ENCODE results near the gene SHPK. TPM values are rescaled to one million over a fixed set of nuclear protein-coding genes. Genes with fewer than 3 reads are reported as not detected.

Gene SHPK
- total RNA-seq, 2 donors from 2014 or later, result 35.2 to 46.4 TPM

- H3K4me3 ChIP-seq (ENCODE audit: low read length), result no peak overlapping the region
- H3K27ac ChIP-seq (ENCODE audit: low read depth, low read length), result no peak overlapping the region
- H3K36me3 Mint-ChIP-seq (ENCODE audit: low read depth), result peaks cover 41% of the 10 kb centered on the region
- peak; percentile 93 for DNase-seq
- no peak overlapping the region for H3K9ac ChIP-seq (ENCODE audit: extremely low read depth, low read length, poor library complexity, severe bottlenecking)
- H3K36me3 ChIP-seq (ENCODE audit: control insufficient read depth, insufficient read depth, low read length), result peaks cover 26% of the 10 kb centered on the region
- no peaks in the 10 kb centered on the region for H3K27me3 Mint-ChIP-seq (ENCODE audit: insufficient read depth)
- WGBS, 2 experiments (ENCODE audit: insufficient coverage in 1 of 2, insufficient read length in 1 of 2), result 74 to 78% methylated on average over 16 to 20 of the region's 20 CpGs
- no peak overlapping the region for H3K4me3 Mint-ChIP-seq
- peak overlapping the region; percentile 68 for H3K27ac Mint-ChIP-seq
- no peaks in the 10 kb centered on the region for H3K27me3 ChIP-seq (ENCODE audit: control insufficient read depth, insufficient read depth, low read length, poor library complexity, severe bottlenecking)
- peak; percentile 76 for TF ChIP-seq CTCF (conservative IDR thresholded peaks at IDR 0.05)
- H3K4me1 Mint-ChIP-seq, result no peaks in the 10 kb centered on the region
- no peaks in the 10 kb centered on the region for H3K9me3 Mint-ChIP-seq
- no peaks in the 10 kb centered on the region for H3K4me1 ChIP-seq (ENCODE audit: control insufficient read depth, insufficient read depth, low read length)
- no peaks in the 10 kb centered on the region for H3K9me3 ChIP-seq (ENCODE audit: control insufficient read depth, low read length)
Observed at GRCh38 chr17:3647769-3648555, 11.9 kb upstream of the SHPK start.

- Mint-ChIP-seq H3K9me3 (no peaks in the 10 kb centered on the region), H3K27ac (peak overlapping the region; percentile 68), H3K36me3 (ENCODE audit: low read depth) (peaks cover 41% of the 10 kb centered on the region), H3K4me3 (no peak overlapping the region), H3K27me3 (ENCODE audit: insufficient read depth) (no peaks in the 10 kb centered on the region), H3K4me1 (no peaks in the 10 kb centered on the region)
- Histone ChIP-seq H3K27ac (ENCODE audit: low read depth, low read length) (no peak overlapping the region), H3K36me3 (ENCODE audit: control insufficient read depth, insufficient read depth, low read length) (peaks cover 26% of the 10 kb centered on the region), H3K9me3 (ENCODE audit: control insufficient read depth, low read length) (no peaks in the 10 kb centered on the region), H3K9ac (ENCODE audit: extremely low read depth, low read length, poor library complexity, severe bottlenecking) (no peak overlapping the region), H3K4me3 (ENCODE audit: low read length) (no peak overlapping the region), H3K27me3 (ENCODE audit: control insufficient read depth, insufficient read depth, low read length, poor library complexity, severe bottlenecking) (no peaks in the 10 kb centered on the region), H3K4me1 (ENCODE audit: control insufficient read depth, insufficient read depth, low read length) (no peaks in the 10 kb centered on the region)
- 93% methylated on average over 11 to 12 of the region's 12 CpGs for WGBS, 2 experiments (ENCODE audit: insufficient coverage in 1 of 2, insufficient read length in 1 of 2)
- no peak for TF ChIP-seq CTCF (conservative IDR thresholded peaks at IDR 0.05)
- DNase-seq, result no peak
Observed at GRCh38 chr17:3647251-3647650, 11.2 kb upstream of the SHPK start.

GRCh38 chr17:3645310-3645709, 9.3 kb upstream of the SHPK start:
- H3K27me3 Mint-ChIP-seq (ENCODE audit: insufficient read depth), result no peaks in the 10 kb centered on the region
- DNase-seq, result no peak
- H3K4me3 ChIP-seq (ENCODE audit: low read length), result no peak overlapping the region
- no peaks in the 10 kb centered on the region for H3K9me3 ChIP-seq (ENCODE audit: control insufficient read depth, low read length)
- H3K27me3 ChIP-seq (ENCODE audit: control insufficient read depth, insufficient read depth, low read length, poor library complexity, severe bottlenecking), result no peaks in the 10 kb centered on the region
- no peak for TF ChIP-seq CTCF (conservative IDR thresholded peaks at IDR 0.05)
- no peaks in the 10 kb centered on the region for H3K9me3 Mint-ChIP-seq
- WGBS, 2 experiments (ENCODE audit: insufficient coverage in 1 of 2, insufficient read length in 1 of 2), result 53 to 64% methylated on average over 4 to 5 of the region's 5 CpGs
- no peaks in the 10 kb centered on the region for H3K4me1 ChIP-seq (ENCODE audit: control insufficient read depth, insufficient read depth, low read length)
- H3K9ac ChIP-seq (ENCODE audit: extremely low read depth, low read length, poor library complexity, severe bottlenecking), result no peak overlapping the region
- H3K4me3 Mint-ChIP-seq, result no peak overlapping the region
- H3K27ac Mint-ChIP-seq, result no peak overlapping the region
- no peak overlapping the region for H3K27ac ChIP-seq (ENCODE audit: low read depth, low read length)
- H3K4me1 Mint-ChIP-seq, result peaks cover 1% of the 10 kb centered on the region
- H3K36me3 ChIP-seq (ENCODE audit: control insufficient read depth, insufficient read depth, low read length), result peaks cover 33% of the 10 kb centered on the region
- peaks cover 44% of the 10 kb centered on the region for H3K36me3 Mint-ChIP-seq (ENCODE audit: low read depth)
